ENCODE results near the gene EIF4G3.

- TF ChIP-seq, protein P1, sequence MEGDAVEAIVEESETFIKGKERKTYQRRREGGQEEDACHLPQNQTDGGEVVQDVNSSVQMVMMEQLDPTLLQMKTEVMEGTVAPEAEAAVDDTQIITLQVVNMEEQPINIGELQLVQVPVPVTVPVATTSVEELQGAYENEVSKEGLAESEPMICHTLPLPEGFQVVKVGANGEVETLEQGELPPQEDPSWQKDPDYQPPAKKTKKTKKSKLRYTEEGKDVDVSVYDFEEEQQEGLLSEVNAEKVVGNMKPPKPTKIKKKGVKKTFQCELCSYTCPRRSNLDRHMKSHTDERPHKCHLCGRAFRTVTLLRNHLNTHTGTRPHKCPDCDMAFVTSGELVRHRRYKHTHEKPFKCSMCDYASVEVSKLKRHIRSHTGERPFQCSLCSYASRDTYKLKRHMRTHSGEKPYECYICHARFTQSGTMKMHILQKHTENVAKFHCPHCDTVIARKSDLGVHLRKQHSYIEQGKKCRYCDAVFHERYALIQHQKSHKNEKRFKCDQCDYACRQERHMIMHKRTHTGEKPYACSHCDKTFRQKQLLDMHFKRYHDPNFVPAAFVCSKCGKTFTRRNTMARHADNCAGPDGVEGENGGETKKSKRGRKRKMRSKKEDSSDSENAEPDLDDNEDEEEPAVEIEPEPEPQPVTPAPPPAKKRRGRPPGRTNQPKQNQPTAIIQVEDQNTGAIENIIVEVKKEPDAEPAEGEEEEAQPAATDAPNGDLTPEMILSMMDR (IDR thresholded peaks at IDR 0.05; ENCODE audit: extremely low read depth in 1 of 2, insufficient read depth in 1 of 2, low read depth in 1 of 2, low read length in 2 of 2) = no peak
- TF ChIP-seq POLR2A (IDR thresholded peaks at IDR 0.05; ENCODE audit: low read depth, low read length) = no peak
- TF ChIP-seq EZH2 (IDR thresholded peaks at IDR 0.05; ENCODE audit: borderline replicate concordance, low read depth, low read length, severe bottlenecking) = no peak
- no peak for TF ChIP-seq POLR2AphosphoS5 (IDR thresholded peaks at IDR 0.05; ENCODE audit: insufficient read depth, low read depth, low read length)
- TF ChIP-seq MAX (IDR thresholded peaks at IDR 0.05; ENCODE audit: insufficient read depth, insufficient read length) = no peak
- no peak for TF ChIP-seq GATA2 (IDR thresholded peaks at IDR 0.05; ENCODE audit: insufficient read depth, insufficient read length, low read depth, low read length)
Measured at GRCh38 chr1:21098186-21098915, 78.3 kb downstream of the EIF4G3 start.

Data from endothelial cell of umbilical vein (primary cell).